ENCODE measurements around the gene THTPA.

- TF ChIP-seq CTCF (IDR thresholded peaks at IDR 0.05; ENCODE audit: borderline replicate concordance, extremely low read depth, low read length, poor library complexity, severe bottlenecking): no peak
- TF ChIP-seq EZH2 (IDR thresholded peaks at IDR 0.05; ENCODE audit: borderline replicate concordance, low read depth, low read length, severe bottlenecking): no peak
These were observed 22.2 kb upstream of the THTPA start for GRCh38 chr14:23533652-23534435.

All from DND-41 (cell line).